ENCODE results near the gene CFLAR. TPM values are rescaled to one million over a fixed set of nuclear protein-coding genes. Genes with fewer than 3 reads are reported as not detected.

Gene CFLAR
- total RNA-seq, 2 donors from 2014 or later = 92.4 to 141 TPM

DNA sequence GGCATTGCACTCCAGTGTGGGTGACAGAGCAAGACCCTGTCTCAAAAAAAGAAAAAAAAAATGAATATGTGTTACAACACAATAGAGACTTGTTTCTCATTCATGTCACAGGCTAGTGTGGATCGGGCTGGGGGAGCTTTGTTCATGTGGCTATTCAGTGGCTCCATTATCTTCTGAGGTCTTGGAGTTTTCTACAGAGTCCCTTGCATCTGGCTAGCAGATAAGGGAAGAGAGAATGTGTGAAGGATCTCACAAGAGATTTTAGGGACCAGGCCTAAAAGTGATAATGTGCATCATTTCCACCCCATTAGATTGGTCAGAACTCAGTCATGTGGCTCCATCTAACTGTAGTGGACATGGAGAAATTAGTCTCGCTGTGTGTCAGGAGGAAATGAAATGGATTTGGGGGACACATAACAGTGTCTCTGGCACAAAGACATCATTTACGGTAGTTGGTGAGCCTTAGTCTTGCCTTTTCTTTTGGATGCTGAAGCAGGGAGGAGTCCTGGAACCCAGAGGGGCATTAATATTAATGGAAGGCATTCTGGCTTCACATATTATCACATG, 34.6 kb downstream of the CFLAR start:
- WGBS = 92% methylated on average over 3 of the region's 3 CpGs
- Histone ChIP-seq H3K27me3 (replicated peaks; ENCODE audit: insufficient read depth) (no peaks in the 10 kb centered on the region), H3K36me3 (no peaks in the 10 kb centered on the region), H3K27ac (peak overlapping the region; percentile 30 to 48), H3K4me3 (no peak overlapping the region), H3K4me1 (replicated peaks) (no peaks in the 10 kb centered on the region), H3K9me3 (no peaks in the 10 kb centered on the region)
- TF ChIP-seq POLR2AphosphoS5 (IDR thresholded peaks at IDR 0.05) (no peak), POLR2A (IDR thresholded peaks at IDR 0.05) (no peak)
- TF ChIP-seq, protein P1, sequence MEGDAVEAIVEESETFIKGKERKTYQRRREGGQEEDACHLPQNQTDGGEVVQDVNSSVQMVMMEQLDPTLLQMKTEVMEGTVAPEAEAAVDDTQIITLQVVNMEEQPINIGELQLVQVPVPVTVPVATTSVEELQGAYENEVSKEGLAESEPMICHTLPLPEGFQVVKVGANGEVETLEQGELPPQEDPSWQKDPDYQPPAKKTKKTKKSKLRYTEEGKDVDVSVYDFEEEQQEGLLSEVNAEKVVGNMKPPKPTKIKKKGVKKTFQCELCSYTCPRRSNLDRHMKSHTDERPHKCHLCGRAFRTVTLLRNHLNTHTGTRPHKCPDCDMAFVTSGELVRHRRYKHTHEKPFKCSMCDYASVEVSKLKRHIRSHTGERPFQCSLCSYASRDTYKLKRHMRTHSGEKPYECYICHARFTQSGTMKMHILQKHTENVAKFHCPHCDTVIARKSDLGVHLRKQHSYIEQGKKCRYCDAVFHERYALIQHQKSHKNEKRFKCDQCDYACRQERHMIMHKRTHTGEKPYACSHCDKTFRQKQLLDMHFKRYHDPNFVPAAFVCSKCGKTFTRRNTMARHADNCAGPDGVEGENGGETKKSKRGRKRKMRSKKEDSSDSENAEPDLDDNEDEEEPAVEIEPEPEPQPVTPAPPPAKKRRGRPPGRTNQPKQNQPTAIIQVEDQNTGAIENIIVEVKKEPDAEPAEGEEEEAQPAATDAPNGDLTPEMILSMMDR (IDR thresholded peaks at IDR 0.05) = no peak
- no peak for DNase-seq (ENCODE audit: low spot score)
- intact Hi-C loops (cut with DNase I) = loop anchor here (10.0 kb wide), 2 partner anchors 186 to 256 kb away; partner anchors contain the start of gene ORC2

DNA sequence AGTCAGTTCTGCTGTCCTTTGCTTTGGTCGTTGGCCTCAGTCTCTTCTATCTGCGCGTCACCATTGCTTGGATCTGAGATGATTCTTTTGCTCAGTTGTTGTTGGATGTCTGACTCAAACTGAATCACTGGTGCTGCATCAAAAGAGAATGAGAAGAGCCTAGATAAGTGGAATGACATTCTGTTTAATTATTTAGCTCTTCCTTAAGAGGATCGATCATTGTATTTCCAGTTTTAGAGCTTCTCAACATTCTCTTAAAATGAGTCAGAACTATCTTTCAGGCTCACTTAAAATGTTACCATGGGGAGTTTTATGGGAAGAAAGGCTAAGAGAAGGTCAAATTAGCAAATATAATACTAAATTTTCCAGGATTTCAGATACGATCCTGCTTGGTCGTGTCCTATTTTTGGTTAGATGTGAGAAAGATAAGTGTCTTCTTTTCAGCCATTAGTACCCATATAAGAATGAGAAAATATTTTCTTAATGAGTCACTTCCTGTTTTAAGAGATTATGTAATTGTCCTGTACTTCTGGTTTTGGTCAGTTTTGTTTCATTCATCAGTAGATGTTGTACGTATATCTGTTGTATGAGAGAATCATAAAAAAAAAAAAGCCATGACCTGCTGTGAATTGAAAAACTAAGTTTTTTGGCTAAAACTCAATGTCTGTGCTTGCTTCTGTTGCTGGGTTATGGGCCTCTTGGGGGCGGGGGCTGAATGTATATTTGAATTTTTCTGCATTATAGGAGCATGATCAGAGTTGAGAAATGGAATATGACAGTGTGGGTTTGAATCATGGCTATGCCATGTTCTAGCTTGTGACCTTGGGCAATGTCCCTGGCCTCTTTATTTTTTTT, 35.4 kb downstream of the CFLAR start:
- intact Hi-C loops (cut with DNase I) = loop anchor here (10.0 kb wide), 2 partner anchors 187 to 257 kb away; partner anchors contain the start of gene ORC2
- Histone ChIP-seq H3K27me3 (replicated peaks; ENCODE audit: insufficient read depth) (no peaks in the 10 kb centered on the region), H3K4me1 (replicated peaks) (no peaks in the 10 kb centered on the region), H3K27ac (peak overlapping the region; percentile 30 to 48), H3K36me3 (no peaks in the 10 kb centered on the region), H3K4me3 (no peak overlapping the region), H3K9me3 (no peaks in the 10 kb centered on the region)
- no peak for DNase-seq (ENCODE audit: low spot score)
- WGBS = 43% methylated on average over 8 of the region's 8 CpGs
- TF ChIP-seq, protein P1 (IDR thresholded peaks at IDR 0.05) = no peak
- TF ChIP-seq POLR2AphosphoS5 (IDR thresholded peaks at IDR 0.05) (no peak), POLR2A (IDR thresholded peaks at IDR 0.05) (no peak)

DNA sequence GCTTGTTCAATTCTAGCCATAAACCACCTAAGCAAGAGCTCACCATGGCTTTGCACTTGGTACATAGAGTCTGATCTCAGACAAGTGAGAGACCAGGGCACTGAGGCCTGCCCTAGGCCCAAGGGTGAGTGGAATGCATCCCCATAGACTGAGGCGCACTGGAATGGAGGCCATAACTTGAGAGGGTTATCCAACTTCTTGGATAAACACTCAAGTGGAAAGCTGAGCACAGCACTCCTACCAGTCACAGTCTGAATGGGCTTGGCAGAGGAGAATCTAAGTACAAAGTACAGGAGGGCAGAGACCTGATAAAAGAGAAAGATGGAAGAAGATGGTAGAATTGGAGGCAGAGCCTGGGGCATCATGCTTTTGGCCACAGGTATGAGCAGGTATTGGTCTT, 36.6 kb downstream of the CFLAR start:
- DNase-seq (ENCODE audit: low spot score) = no peak
- Histone ChIP-seq H3K36me3 (no peaks in the 10 kb centered on the region), H3K4me3 (no peak overlapping the region), H3K27ac (no peak overlapping the region), H3K9me3 (no peaks in the 10 kb centered on the region), H3K4me1 (replicated peaks) (no peaks in the 10 kb centered on the region), H3K27me3 (replicated peaks; ENCODE audit: insufficient read depth) (no peaks in the 10 kb centered on the region)
- TF ChIP-seq POLR2A (IDR thresholded peaks at IDR 0.05) (no peak), POLR2AphosphoS5 (IDR thresholded peaks at IDR 0.05) (no peak)
- TF ChIP-seq, protein P1 (IDR thresholded peaks at IDR 0.05) = no peak
- 100% methylated on average over 1 of the region's 1 CpG for WGBS
- intact Hi-C loops (cut with DNase I) = loop anchor here (10.0 kb wide), 2 partner anchors 188 to 258 kb away; partner anchors contain the start of gene ORC2

DNA sequence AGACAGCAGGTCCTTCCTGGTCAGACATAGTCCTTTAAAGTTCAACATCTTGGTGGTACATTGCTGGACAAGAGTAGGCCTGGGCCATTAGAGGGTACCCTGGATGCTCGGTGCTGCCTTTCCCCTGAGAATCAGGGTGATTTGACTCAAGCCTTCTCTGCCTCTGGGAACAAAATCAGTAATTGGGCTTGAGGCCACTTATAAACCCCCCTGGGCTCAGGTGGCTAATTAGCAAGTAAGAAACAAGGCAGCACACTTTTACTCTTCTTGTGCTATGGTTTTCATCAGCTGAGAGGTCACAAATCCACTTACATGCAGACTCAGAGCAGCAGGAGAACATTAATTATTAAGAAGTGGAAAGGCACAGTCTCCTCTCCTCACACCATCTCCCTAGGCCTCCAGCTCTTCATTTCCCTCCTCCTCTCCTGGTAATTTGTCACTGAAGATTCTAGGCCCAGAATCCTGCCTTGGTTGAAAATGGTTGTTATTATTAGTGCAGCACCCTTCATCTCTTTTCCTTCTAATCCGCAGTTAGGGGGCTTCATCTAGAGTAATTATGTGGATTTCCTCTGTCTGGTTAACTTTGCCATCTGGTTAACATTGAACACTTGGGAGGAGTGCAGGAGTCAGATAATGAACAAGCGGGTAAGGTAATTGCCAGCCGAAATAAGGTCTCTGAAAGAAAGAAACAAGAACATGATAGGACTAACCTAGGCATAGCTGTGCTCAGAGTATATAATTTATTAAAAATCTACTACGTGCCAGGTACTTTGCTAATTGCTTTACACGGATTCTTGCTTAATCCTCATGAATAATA, 37.2 kb downstream of the CFLAR start:
- no peaks in the 10 kb centered on the region for H3K9me3 ChIP-seq
- no peak overlapping the region for H3K27ac ChIP-seq
- TF ChIP-seq POLR2A (IDR thresholded peaks at IDR 0.05) = no peak
- TF ChIP-seq POLR2AphosphoS5 (IDR thresholded peaks at IDR 0.05) = no peak
- TF ChIP-seq, protein P1 (IDR thresholded peaks at IDR 0.05) = no peak
- WGBS = 92% methylated on average over 6 of the region's 6 CpGs
- no peaks in the 10 kb centered on the region for H3K36me3 ChIP-seq
- DNase-seq (ENCODE audit: low spot score) = no peak
- H3K4me1 ChIP-seq (replicated peaks) = no peaks in the 10 kb centered on the region
- intact Hi-C loops (cut with DNase I) = loop anchor here (10.0 kb wide), 2 partner anchors 188 to 258 kb away; partner anchors contain the start of gene ORC2
- no peak overlapping the region for H3K4me3 ChIP-seq
- no peaks in the 10 kb centered on the region for H3K27me3 ChIP-seq (replicated peaks; ENCODE audit: insufficient read depth)

Data from prostate gland (tissue), 2 donors.